ENCODE measurements around the gene FTH1.

FTH1 gene

DNA sequence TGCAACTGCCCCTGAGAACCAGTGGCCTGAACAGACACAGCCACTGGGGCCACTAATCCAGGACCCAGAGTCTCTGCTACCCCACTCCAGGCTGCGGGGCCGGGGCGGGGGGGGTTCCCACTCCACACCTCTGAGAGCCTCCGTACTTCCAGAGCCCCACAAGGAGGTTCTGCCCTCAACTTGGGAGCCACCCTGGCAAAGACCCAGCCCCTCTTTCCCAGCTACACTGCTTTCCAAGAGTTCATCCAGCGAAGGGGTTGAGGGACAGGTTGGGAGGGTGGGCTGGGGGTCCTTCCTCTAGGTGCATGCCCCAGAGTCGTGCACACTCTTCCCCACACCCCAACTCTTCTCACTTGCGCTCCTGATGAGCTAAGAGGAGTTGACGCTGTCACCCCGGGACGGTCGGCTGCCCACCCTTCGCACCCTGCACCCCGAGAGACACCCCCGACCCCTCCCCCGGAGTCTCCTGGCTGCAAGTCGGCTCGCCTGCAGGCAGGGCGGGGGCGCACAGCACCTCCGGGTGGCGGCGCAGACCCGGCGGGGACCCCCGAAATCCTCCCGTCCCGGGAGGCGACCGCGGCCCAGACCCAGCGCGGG lies 50.6 kb downstream of the FTH1 start:
- no peak for TF ChIP-seq POLR2A (IDR thresholded peaks at IDR 0.05; ENCODE audit: low read depth, low read length)
- no peak for FAIRE-seq
- DNase-seq (ENCODE audit: insufficient read length, low spot score) = no peak

- DNase-seq (ENCODE audit: insufficient read length, low spot score) = no peak
- FAIRE-seq = no peak
- TF ChIP-seq POLR2A (IDR thresholded peaks at IDR 0.05; ENCODE audit: low read depth, low read length) = no peak
These were observed 52.8 kb downstream of the FTH1 start for GRCh38 chr11:61914471-61915171.
